ENCODE data around the gene NCOR2.

Gene NCOR2

GRCh38 chr12:124559182-124560017 lies 8.0 kb downstream of the NCOR2 start:
- H3K4me1 ChIP-seq (ENCODE audit: control insufficient read depth in 1 of 2, insufficient read depth in 1 of 2, low read depth in 1 of 2, low read length in 1 of 2) = peaks cover 4 to 6% of the 10 kb centered on the region in 2 experiments
- peaks cover under 1% of the 10 kb centered on the region for H3K27me3 ChIP-seq
- H3K36me3 ChIP-seq = no peaks in the 10 kb centered on the region
- H3K9me3 ChIP-seq = no peaks in the 10 kb centered on the region
- TF ChIP-seq CTCF (IDR thresholded peaks at IDR 0.05) = no peak
- H3K4me3 ChIP-seq (ENCODE audit: low read depth in 1 of 2, low read length in 1 of 2) = no peak overlapping the region
- H3K27ac ChIP-seq = no peak overlapping the region

GRCh38 chr12:124558313-124558712 lies 9.1 kb downstream of the NCOR2 start:
- no peaks in the 10 kb centered on the region for H3K36me3 ChIP-seq

GRCh38 chr12:124557518-124558223 lies 9.7 kb downstream of the NCOR2 start:
- H3K27ac ChIP-seq = no peak overlapping the region
- H3K36me3 ChIP-seq = no peaks in the 10 kb centered on the region
- no peak for TF ChIP-seq CTCF (IDR thresholded peaks at IDR 0.05)
- H3K9me3 ChIP-seq = no peaks in the 10 kb centered on the region
- H3K27me3 ChIP-seq = no peaks in the 10 kb centered on the region
- H3K4me3 ChIP-seq (ENCODE audit: low read depth in 1 of 2, low read length in 1 of 2) = no peak overlapping the region
- peaks cover 6 to 7% of the 10 kb centered on the region in 2 experiments for H3K4me1 ChIP-seq (ENCODE audit: control insufficient read depth in 1 of 2, insufficient read depth in 1 of 2, low read depth in 1 of 2, low read length in 1 of 2)

More at GRCh38 chr12:124558313-124558712, 9.1 kb downstream of the NCOR2 start:
- Histone ChIP-seq H3K27ac (no peak overlapping the region), H3K4me1 (ENCODE audit: control insufficient read depth in 1 of 2, insufficient read depth in 1 of 2, low read depth in 1 of 2, low read length in 1 of 2) (peaks cover 6 to 7% of the 10 kb centered on the region in 2 experiments), H3K9me3 (no peaks in the 10 kb centered on the region), H3K27me3 (no peaks in the 10 kb centered on the region), H3K4me3 (ENCODE audit: low read depth in 1 of 2, low read length in 1 of 2) (no peak overlapping the region)
- no peak for TF ChIP-seq CTCF (IDR thresholded peaks at IDR 0.05)

- H3K4me3 ChIP-seq (ENCODE audit: low read depth in 1 of 2, low read length in 1 of 2) = no peak overlapping the region
- H3K27me3 ChIP-seq = no peaks in the 10 kb centered on the region
- no peak for TF ChIP-seq CTCF (IDR thresholded peaks at IDR 0.05)
- peaks cover 6 to 7% of the 10 kb centered on the region in 2 experiments for H3K4me1 ChIP-seq (ENCODE audit: control insufficient read depth in 1 of 2, insufficient read depth in 1 of 2, low read depth in 1 of 2, low read length in 1 of 2)
- no peaks in the 10 kb centered on the region for H3K9me3 ChIP-seq
- H3K36me3 ChIP-seq = no peaks in the 10 kb centered on the region
- H3K27ac ChIP-seq = no peak overlapping the region
These were observed 10.4 kb downstream of the NCOR2 start for GRCh38 chr12:124556896-124557501.

GRCh38 chr12:124556074-124556466 lies 11.3 kb downstream of the NCOR2 start:
- no peaks in the 10 kb centered on the region for H3K9me3 ChIP-seq
- H3K4me3 ChIP-seq (ENCODE audit: low read depth in 1 of 2, low read length in 1 of 2) = no peak overlapping the region
- TF ChIP-seq CTCF (IDR thresholded peaks at IDR 0.05) = no peak
- peaks cover 15 to 17% of the 10 kb centered on the region in 2 experiments for H3K4me1 ChIP-seq (ENCODE audit: control insufficient read depth in 1 of 2, insufficient read depth in 1 of 2, low read depth in 1 of 2, low read length in 1 of 2)
- no peaks in the 10 kb centered on the region for H3K27me3 ChIP-seq
- no peak overlapping the region for H3K27ac ChIP-seq
- no peaks in the 10 kb centered on the region for H3K36me3 ChIP-seq

All from neutrophil (primary cell).